HEK293T (cell line): ENCODE data around the gene ADGRD1.

Source experiments
- ARNT ChIP-seq: fragments of 450-650 bp; IDR thresholded peaks from 2 replicates; pipeline ENCODE4 v1.6.1; 2017; ENCODE audit warnings: mild to moderate bottlenecking
- BHLHE40 ChIP-seq: fragments of 450-650 bp; IDR thresholded peaks from 2 replicates; pipeline ENCODE4 v1.6.1; 2016; ENCODE audit warnings: mild to moderate bottlenecking, moderate library complexity, borderline replicate concordance
- CTBP1 ChIP-seq: fragments of 450-650 bp; IDR thresholded peaks from 2 replicates; pipeline ENCODE4 v1.6.1; 2016; ENCODE audit warnings: borderline replicate concordance
- ELF4 ChIP-seq: fragments of 450-650 bp; IDR thresholded peaks from 2 replicates; pipeline ENCODE4 v1.6.1; 2017; ENCODE audit warnings: antibody characterized with exemption
- FOXK2 ChIP-seq: fragments of 450-650 bp; IDR thresholded peaks from 2 replicates; pipeline ENCODE4 v1.6.1; 2016; ENCODE audit warnings: mild to moderate bottlenecking
- FOXM1 ChIP-seq: fragments of 450-650 bp; IDR thresholded peaks from 2 replicates; pipeline ENCODE4 v1.6.1; 2017; ENCODE audit warnings: mild to moderate bottlenecking, borderline replicate concordance
- SP1 ChIP-seq: fragments of 450-650 bp; IDR thresholded peaks from 2 replicates; pipeline ENCODE4 v1.6.1; 2017
- SUZ12 ChIP-seq: fragments of 450-650 bp; IDR thresholded peaks from 2 replicates; pipeline ENCODE4 v1.6.1; 2016; ENCODE audit warnings: mild to moderate bottlenecking
- ZNF384 ChIP-seq: fragments of 450-650 bp; IDR thresholded peaks from 2 replicates; pipeline ENCODE4 v1.6.1; 2016
- TF ChIP-seq, protein P1 (sequence below): fragments of 450-650 bp; IDR thresholded peaks from 2 replicates; pipeline ENCODE4 v1.6.1; 2016

DNA sequence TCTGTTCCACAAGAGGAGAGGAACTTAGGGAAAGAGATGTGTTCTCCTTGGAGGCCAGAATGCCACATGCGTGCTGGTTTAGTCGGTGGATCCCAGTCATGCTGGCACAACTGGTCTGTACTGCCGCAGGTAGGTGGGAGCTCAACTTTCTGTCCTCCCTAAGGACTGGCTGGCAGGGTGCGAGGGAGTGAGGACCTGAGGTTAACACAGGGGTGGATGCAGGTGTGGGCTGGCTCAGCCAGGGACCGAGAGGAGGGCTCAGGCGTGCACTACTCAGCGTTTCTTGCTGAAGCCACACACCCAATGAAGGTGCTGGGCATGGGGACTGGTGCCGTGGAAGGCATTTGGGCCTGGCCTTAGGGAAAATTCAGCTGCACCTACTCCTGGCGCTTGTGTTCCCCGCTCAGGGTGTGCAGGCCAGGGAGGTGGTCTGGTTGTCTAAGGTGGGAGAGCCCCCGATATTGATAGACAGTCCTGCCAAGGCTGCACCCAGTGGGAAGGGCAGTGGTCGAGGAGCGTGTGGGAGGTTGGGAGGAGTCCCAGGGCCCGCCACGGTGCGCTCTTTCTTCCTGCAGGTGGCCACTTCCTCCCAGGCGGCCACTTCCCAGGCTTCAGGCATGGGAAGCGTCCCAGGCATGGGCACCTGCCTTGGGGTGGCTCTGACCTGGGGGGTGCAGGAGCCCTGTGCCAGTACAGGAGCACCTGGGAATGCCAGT lies 138.4 kb downstream of the ADGRD1 start:
- no peak for TF ChIP-seq ELF4
- no peak for TF ChIP-seq FOXM1
- no peak for TF ChIP-seq CTBP1
- TF ChIP-seq SP1 = no peak
- TF ChIP-seq ZNF384 = no peak
- no peak for TF ChIP-seq ARNT
- no peak for TF ChIP-seq BHLHE40
- TF ChIP-seq FOXK2 = no peak
- TF ChIP-seq, protein P1, sequence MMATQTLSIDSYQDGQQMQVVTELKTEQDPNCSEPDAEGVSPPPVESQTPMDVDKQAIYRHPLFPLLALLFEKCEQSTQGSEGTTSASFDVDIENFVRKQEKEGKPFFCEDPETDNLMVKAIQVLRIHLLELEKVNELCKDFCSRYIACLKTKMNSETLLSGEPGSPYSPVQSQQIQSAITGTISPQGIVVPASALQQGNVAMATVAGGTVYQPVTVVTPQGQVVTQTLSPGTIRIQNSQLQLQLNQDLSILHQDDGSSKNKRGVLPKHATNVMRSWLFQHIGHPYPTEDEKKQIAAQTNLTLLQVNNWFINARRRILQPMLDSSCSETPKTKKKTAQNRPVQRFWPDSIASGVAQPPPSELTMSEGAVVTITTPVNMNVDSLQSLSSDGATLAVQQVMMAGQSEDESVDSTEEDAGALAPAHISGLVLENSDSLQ = no peak
- TF ChIP-seq SUZ12 = no peak
